Measurements from ENCODE around the gene ARHGEF28.

ARHGEF28 gene

DNA sequence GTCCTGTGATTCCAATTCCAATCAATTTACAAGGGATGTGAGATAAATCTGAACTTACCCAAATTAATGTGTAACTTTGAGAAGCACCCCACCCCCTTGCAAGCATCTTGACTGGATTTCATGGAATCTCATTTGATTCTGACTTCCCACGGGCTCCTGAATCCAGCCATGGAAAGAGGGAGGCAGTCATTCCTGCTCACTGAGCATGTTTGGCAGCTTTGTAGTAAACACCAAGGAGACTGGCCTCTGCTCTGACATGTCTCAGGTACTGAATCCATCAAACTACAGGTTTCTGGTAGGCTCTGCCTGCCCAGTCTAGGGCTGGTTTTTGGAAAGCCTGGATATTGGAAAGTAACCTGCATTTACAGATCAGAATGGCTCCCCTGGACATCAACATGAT, 357.6 kb downstream of the ARHGEF28 start:
- H3K4me1 ChIP-seq (ENCODE audit: control insufficient read depth, insufficient read depth, low read length): no peaks in the 10 kb centered on the region
- no peaks in the 10 kb centered on the region for H3K9me3 ChIP-seq (ENCODE audit: control insufficient read depth, low read length)
- no peaks in the 10 kb centered on the region for H3K36me3 ChIP-seq (ENCODE audit: control insufficient read depth, insufficient read depth, low read length)
- no peak overlapping the region for H3K4me3 ChIP-seq (ENCODE audit: low read length)
- no peaks in the 10 kb centered on the region for H3K27me3 ChIP-seq (ENCODE audit: control insufficient read depth, insufficient read depth, low read length)
- H3K9ac ChIP-seq (ENCODE audit: low read length): no peak overlapping the region

DNA sequence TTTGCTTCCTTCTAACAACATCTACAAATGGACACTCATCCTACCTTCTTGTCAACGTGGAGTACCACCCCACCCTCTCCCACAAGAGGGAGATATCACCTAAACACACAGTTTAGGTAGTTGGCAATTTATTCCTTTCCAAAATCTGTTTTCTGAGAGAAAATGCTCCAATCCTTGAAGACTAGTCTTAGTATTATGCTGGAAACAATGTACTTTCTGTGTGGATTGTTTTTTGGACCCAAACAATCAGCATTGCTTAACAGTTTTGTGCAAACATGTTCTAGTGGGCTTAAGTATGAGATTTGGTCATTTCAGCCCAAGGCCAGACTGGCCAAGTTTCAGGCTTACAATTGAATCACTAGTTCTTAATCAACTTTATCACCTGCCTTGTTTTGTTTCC, 359.1 kb downstream of the ARHGEF28 start:
- no peak overlapping the region for H3K9ac ChIP-seq (ENCODE audit: low read length)
- no peaks in the 10 kb centered on the region for H3K27me3 ChIP-seq (ENCODE audit: control insufficient read depth, insufficient read depth, low read length)
- H3K36me3 ChIP-seq (ENCODE audit: control insufficient read depth, insufficient read depth, low read length): no peaks in the 10 kb centered on the region
- H3K4me3 ChIP-seq (ENCODE audit: low read length): no peak overlapping the region
- no peaks in the 10 kb centered on the region for H3K4me1 ChIP-seq (ENCODE audit: control insufficient read depth, insufficient read depth, low read length)
- H3K9me3 ChIP-seq (ENCODE audit: control insufficient read depth, low read length): no peaks in the 10 kb centered on the region

DNA sequence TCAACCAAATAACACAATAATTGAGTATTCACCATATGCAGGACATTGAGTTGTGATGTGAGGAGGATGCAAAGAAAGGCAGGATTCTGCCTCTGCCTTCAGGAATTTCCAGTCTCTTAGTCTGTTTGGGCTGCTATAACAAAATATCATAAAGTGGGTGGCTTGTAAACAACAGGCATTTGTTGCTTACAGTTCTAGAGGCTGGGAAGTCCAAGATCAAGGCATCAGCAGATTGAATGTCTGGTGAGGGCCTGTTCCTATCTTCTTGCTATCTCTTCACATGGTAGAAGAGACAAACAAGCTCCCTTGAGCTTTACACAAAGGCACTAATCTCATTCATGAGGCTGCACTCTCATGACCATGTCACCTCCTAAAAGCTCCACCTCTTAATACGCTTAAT, 360.7 kb downstream of the ARHGEF28 start:
- H3K27me3 ChIP-seq (ENCODE audit: control insufficient read depth, insufficient read depth, low read length): no peaks in the 10 kb centered on the region
- H3K9me3 ChIP-seq (ENCODE audit: control insufficient read depth, low read length): no peaks in the 10 kb centered on the region
- no peak overlapping the region for H3K4me3 ChIP-seq (ENCODE audit: low read length)
- no peak overlapping the region for H3K9ac ChIP-seq (ENCODE audit: low read length)
- no peaks in the 10 kb centered on the region for H3K36me3 ChIP-seq (ENCODE audit: control insufficient read depth, insufficient read depth, low read length)
- H3K4me1 ChIP-seq (ENCODE audit: control insufficient read depth, insufficient read depth, low read length): no peaks in the 10 kb centered on the region

DNA sequence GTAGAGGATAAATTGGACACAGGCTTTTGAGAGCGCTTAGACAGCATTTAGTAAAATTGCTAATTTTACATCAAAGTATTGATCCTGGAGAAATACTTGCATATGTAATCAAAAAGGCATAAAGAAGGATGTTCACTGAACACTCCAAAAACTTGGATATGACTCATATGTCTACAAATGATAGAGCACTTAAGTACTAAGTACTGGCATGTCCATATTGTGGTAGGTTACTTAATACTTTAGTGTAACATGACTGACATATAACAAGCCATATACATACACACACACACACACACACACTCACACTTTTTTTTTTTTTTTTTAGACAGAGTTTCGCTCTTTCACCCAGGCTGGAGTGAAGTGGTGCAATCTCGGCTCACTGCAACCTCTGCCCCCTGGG, 361.9 kb downstream of the ARHGEF28 start:
- no peaks in the 10 kb centered on the region for H3K36me3 ChIP-seq (ENCODE audit: control insufficient read depth, insufficient read depth, low read length)
- H3K9me3 ChIP-seq (ENCODE audit: control insufficient read depth, low read length): no peaks in the 10 kb centered on the region
- no peak overlapping the region for H3K9ac ChIP-seq (ENCODE audit: low read length)
- H3K27me3 ChIP-seq (ENCODE audit: control insufficient read depth, insufficient read depth, low read length): no peaks in the 10 kb centered on the region
- no peak overlapping the region for H3K4me3 ChIP-seq (ENCODE audit: low read length)
- H3K4me1 ChIP-seq (ENCODE audit: control insufficient read depth, insufficient read depth, low read length): no peaks in the 10 kb centered on the region

DNA sequence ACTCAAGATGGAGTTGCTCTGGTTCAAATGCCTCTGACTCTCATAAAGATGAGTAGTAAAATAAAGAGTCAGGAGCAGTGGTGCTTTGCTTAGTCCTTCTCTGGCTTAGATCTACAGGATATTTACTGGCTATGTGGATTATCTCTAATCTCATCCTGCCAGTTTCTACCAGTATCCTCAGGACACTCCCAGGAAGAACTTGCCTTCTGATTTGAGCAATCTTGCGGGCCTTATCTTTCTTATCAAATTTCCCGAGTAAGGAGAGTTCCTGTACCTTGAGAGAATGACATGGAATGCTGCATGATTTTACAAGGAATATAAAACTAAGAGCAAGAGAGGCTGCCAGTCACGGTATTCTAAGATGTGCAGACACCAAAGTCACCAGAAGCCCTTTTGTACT, 364.0 kb downstream of the ARHGEF28 start:
- no peak overlapping the region for H3K9ac ChIP-seq (ENCODE audit: low read length)
- H3K4me3 ChIP-seq (ENCODE audit: low read length): no peak overlapping the region
- H3K36me3 ChIP-seq (ENCODE audit: control insufficient read depth, insufficient read depth, low read length): no peaks in the 10 kb centered on the region
- no peaks in the 10 kb centered on the region for H3K27me3 ChIP-seq (ENCODE audit: control insufficient read depth, insufficient read depth, low read length)
- H3K9me3 ChIP-seq (ENCODE audit: control insufficient read depth, low read length): no peaks in the 10 kb centered on the region
- no peaks in the 10 kb centered on the region for H3K4me1 ChIP-seq (ENCODE audit: control insufficient read depth, insufficient read depth, low read length)
